ENCODE measurements around the gene PAX6. TPM values are rescaled to one million over a fixed set of nuclear protein-coding genes. Genes with fewer than 3 reads are reported as not detected.

The PAX6 gene
- total and polyA plus RNA-seq, 9 of the 15 experiments (the other 6 are each of a cell fraction or from before 2014, with no cell fraction given) = 1.5 to 10.9 (median 5.3) TPM

DNA sequence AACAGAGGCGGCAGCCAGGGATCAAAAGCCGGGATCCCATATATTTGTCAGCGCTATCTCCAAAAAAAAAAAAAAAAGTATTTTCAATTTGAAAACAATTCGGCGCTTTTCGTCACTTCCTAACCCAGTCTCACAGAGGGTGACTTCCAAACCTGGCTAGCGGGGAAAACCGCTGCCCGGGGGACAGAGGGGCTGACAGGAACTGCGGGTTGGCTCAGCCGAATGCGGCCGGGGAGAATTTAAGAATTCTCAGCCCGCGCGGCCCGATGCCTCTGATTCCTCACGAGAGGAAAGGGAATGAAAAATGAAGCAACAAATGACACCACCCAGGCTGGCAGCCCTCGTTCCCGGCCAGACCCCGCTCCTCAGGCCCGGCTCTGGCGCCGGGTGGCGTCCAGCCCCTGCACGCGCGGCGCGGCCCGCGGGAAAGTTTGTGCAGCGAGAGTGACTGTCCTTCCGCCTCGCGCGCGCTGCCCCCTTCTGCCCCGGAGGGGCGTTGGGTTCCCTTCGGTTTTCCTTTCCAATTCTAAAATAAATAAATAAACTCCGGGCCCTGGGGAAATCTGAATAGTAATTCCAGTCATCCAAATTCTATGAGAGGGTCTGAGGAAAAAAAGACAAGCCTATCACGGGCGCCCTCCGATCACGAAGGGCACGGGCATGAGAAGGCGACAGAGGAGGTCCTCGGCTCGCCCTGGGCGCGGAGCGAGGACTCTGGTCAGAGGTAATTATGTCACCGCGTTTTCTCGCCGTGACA is 4.8 kb upstream of the PAX6 start (continued):
- no peak for TF ChIP-seq ZNF778 (CRISPR knock-in tag; IDR thresholded peaks at IDR 0.05)
- no peak for TF ChIP-seq ELF2 (CRISPR knock-in tag; IDR thresholded peaks at IDR 0.05)
- TF ChIP-seq CLOCK (CRISPR knock-in tag; IDR thresholded peaks at IDR 0.05; ENCODE audit: borderline replicate concordance) = no peak
- TF ChIP-seq TFE3 (CRISPR knock-in tag; IDR thresholded peaks at IDR 0.05) = no peak
- no peak for TF ChIP-seq HLTF (IDR thresholded peaks at IDR 0.05)
- TF ChIP-seq ZNF551 (CRISPR knock-in tag; IDR thresholded peaks at IDR 0.05) = no peak
- TF ChIP-seq BDP1 (IDR thresholded peaks at IDR 0.05; ENCODE audit: insufficient read depth, insufficient read length) = no peak
- TF ChIP-seq ERF (CRISPR knock-in tag; IDR thresholded peaks at IDR 0.05) = 0 out of 2 replicates have a peak, but pooled peaks have one; percentile 25
- TF ChIP-seq CHD2 (IDR thresholded peaks at IDR 0.05; ENCODE audit: low read depth, low read length) = no peak
- 0 out of 2 replicates have a peak, but pooled peaks have one; percentile 14 for TF ChIP-seq ZNF740 (CRISPR knock-in tag; IDR thresholded peaks at IDR 0.05)
- no peak for TF ChIP-seq ZNF740 (tag; IDR thresholded peaks at IDR 0.05)
- TF ChIP-seq PHB (CRISPR knock-in tag; IDR thresholded peaks at IDR 0.05) = no peak
- TF ChIP-seq IFI16 (CRISPR knock-in tag; IDR thresholded peaks at IDR 0.05) = no peak
- no peak for TF ChIP-seq ADNP (tag; IDR thresholded peaks at IDR 0.05)
- TF ChIP-seq MEIS2 (IDR thresholded peaks at IDR 0.05; ENCODE audit: partially characterized antibody) = no peak
- no peak for TF ChIP-seq POLR2A (conservative IDR thresholded peaks at IDR 0.05)
- peak; percentile 70 for TF ChIP-seq KDM5B (IDR thresholded peaks at IDR 0.05; ENCODE audit: insufficient replicate concordance, low read depth, low read length)
- TF ChIP-seq DACH1 (IDR thresholded peaks at IDR 0.05; ENCODE audit: partially characterized antibody) = no peak
- peak; percentile 92 for TF ChIP-seq L3MBTL2 (IDR thresholded peaks at IDR 0.05)
- no peak for TF ChIP-seq LEF1 (IDR thresholded peaks at IDR 0.05)
- no peak for TF ChIP-seq FIP1L1 (IDR thresholded peaks at IDR 0.05; ENCODE audit: low read depth, low read length, poor library complexity, severe bottlenecking)
- TF ChIP-seq RFX7 (CRISPR knock-in tag; IDR thresholded peaks at IDR 0.05) = no peak
- TF ChIP-seq MECOM (CRISPR knock-in tag; IDR thresholded peaks at IDR 0.05) = no peak
- TF ChIP-seq ESRRB (CRISPR knock-in tag; IDR thresholded peaks at IDR 0.05; ENCODE audit: borderline replicate concordance) = no peak
- TF ChIP-seq ZNF766 (CRISPR knock-in tag; conservative IDR thresholded peaks at IDR 0.05) = no peak

Data from K562 (cell line).